Stimulated activated naive CD8-positive, alpha-beta T cell treated with anti-CD3 and anti-CD28 coated beads, Interleukin-15, amount 100 ng/mL, for 72 hours (primary cell): ENCODE measurements around the gene SUPT5H.
"Not testable (repeated sequence)": the region's sequence is repeated elsewhere in the genome, so short reads cannot be mapped to it uniquely, and the experiment has no call there.

ENCODE experiments used
- ATAC-seq: fragments of 150-1000 bp; cut with Tn5 transposase; 2 replicates; pipeline ENCODE4 v1.10.0; 2021; ENCODE audit warnings: mild to moderate bottlenecking, moderate library complexity
- DNase-seq, 2 donors: peaks; one replicate each; pipeline ENCODE4 v3.0.0; 2021 to 2022
- H3K27ac Mint-ChIP-seq, 2 donors: one replicate each; pipeline ENCODE4 v1.8.0; 2022; ENCODE audit warnings: mild to moderate bottlenecking in 2 of 2, mixed read lengths in 2 of 2, moderate library complexity in 2 of 2
- H3K27me3 Mint-ChIP-seq: one replicate; pipeline ENCODE4 v1.8.0; 2022; ENCODE audit warnings: mixed read lengths
- H3K4me1 Mint-ChIP-seq: one replicate; pipeline ENCODE4 v1.8.0; 2022; ENCODE audit warnings: mild to moderate bottlenecking, mixed read lengths
- H3K4me3 Mint-ChIP-seq, 2 donors: one replicate each; pipeline ENCODE4 v1.8.0; 2022; ENCODE audit warnings: mild to moderate bottlenecking in 2 of 2, mixed read lengths in 2 of 2, moderate library complexity in 1 of 2
- H3K9me3 Mint-ChIP-seq, 2 donors: one replicate each; pipeline ENCODE4 v1.8.0; 2022; ENCODE audit warnings: mixed read lengths in 2 of 2

SUPT5H gene

DNA sequence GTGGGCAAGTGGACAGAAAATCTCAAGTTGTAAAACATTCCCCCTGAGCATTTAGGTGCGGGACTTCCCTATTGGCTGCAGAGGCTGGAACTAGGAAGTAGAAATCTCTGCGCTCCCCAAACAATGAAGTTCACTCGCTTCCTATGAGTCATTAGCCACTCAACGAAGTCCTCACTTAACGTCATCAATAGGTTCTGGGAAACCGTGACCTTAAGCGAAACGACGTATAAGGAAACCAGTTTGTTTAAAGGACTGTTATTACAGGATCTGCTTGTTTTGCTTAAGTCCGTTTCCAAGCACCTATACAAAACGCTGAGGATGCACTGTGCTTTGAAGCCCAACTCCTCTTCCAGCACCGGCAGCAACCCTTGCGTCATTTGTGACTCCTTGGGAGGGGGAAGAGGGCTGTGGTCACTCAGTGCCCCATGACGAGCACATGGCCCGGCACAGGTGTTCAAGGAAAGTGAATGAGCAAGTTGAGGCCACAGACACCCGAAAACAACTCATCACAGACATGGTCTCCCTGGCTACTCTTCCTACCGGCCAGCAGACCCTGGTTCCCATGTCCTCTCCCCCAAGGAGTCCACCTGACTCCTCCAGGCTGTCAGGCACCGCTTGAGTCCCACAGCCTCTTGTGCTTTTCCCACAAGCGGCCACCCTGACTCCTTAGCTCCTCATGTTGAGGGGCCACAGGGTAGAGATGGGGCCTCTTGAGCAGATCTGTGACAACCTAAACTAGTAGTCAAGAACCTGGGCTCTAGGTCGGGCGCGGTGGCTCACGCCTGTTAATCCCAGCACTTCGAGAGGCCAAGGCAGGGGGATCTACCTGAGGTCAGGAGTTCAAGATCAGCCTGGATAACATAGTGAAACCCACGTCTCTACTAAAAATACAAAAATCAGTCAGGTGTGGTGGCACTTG, 14.4 kb upstream of the SUPT5H start:
- peaks cover 48% of the 10 kb centered on the region for H3K4me1 Mint-ChIP-seq
- peak in 1 of 2 donors; percentile 45 for DNase-seq

DNA sequence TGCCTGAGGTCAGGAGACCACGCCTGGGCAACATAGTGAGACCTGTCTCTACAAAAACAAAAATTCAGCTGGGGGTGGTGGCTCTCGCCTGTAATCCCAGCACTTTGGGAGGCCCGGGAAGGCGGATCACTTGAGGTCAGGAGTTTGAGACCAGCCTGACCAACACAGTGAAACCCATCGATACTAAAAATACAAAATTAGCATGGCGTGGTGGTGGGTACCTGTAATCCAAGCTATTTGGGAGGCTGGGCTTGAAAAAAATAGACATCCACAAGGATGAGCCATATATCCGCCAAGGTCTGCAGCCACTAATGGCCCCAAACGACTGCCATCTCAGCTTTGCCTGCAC, 12.7 kb upstream of the SUPT5H start:
- no peak for DNase-seq
- Mint-ChIP-seq H3K9me3 (no peaks in the 10 kb centered on the region), H3K4me1 (peaks cover 65% of the 10 kb centered on the region), H3K4me3 (peak overlapping the region in 1 of 2 donors; percentile 13), H3K27ac (no peak overlapping the region), H3K27me3 (no peaks in the 10 kb centered on the region)
- ATAC-seq, result no peak

More for the DNA sequence above, 14.4 kb upstream of the SUPT5H start:
- ATAC-seq, result peak; percentile 73
- Mint-ChIP-seq H3K27me3 (no peaks in the 10 kb centered on the region), H3K9me3 (no peaks in the 10 kb centered on the region), H3K27ac (peak overlapping the region; percentile 34 to 85), H3K4me3 (peak overlapping the region; percentile 12 to 26)

DNA sequence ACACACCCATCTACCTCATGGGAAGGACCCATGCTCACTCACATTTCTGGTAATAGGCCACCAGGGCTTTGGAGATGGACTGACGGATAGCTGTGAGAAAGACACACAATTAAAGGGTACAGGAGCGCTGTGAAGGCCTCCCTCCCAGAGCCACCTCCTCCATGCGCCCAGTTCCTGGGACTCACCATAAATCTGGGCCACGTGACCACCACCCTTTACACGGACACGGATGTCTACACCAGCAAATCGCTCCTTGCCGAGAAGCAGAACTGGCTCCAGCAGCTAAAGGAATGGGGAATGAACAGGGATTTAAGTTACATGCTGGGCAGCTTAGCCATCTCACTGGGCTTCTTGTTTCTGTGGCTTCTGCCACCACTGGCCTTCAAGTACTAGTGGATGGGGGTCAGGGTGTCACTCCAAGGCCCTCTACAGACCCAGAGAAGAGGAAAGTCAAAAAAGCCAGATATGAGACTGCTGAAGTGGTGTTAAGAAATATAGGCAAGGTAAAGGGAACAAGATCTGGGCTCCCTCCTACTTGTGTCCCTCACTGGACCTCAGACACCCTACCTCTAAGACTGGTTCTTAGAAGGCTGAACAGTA, 11.8 kb upstream of the SUPT5H start:
- no peaks in the 10 kb centered on the region for H3K27me3 Mint-ChIP-seq
- H3K27ac Mint-ChIP-seq, result peak overlapping the region; percentile 63 to 86
- H3K9me3 Mint-ChIP-seq, result no peaks in the 10 kb centered on the region
- H3K4me1 Mint-ChIP-seq, result peaks cover 66% of the 10 kb centered on the region
- ATAC-seq, result no peak
- no peak for DNase-seq
- H3K4me3 Mint-ChIP-seq, result peak overlapping the region; percentile 39 to 98

DNA sequence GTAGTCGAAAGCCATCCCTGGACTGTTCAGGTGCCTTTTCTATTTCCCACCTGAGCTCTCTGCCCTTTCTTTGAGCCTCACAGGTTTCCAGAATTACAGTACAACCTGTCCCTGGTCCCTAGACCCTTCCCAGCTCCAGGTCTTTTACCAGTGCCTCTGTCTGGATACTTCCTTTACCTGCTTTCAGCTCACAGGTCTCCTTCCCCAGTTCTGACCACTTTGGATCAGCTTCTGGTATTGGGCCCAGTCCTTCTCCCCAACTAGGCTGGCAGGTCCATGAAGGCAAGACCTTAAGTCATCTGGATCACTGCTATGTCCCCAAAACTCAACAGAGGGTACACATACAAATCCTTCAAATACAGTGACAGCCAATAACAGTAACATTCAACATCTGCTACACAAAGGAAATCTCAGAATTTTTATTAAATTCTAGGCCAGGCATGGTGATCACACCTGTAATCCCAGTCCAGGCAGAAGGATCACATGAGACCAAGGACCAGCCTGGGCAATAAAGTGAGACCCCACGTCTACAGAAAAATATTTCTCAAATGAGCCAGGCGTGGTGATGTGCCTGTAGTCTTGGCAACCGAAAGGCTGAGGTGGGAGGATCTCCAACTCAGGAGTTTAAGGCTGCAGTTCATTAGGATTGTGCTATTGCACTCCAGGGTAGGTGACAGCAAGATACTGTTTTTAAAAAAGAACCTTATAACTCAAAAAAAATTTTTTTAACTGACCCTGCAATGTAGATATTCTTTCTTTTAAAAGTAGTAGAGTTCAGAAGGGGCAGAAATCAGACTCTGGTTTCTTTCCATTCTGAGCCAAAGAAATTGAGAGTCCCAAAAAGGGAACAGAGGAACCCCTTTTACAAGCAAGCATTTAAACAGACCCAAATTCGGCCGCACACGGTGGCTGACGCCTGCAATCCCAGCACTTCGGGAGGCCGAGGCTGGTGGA, 11.0 kb upstream of the SUPT5H start:
- Mint-ChIP-seq H3K4me3 (peak overlapping the region; percentile 98 to 99), H3K4me1 (peaks cover 66% of the 10 kb centered on the region), H3K27me3 (no peaks in the 10 kb centered on the region), H3K9me3 (no peaks in the 10 kb centered on the region), H3K27ac (peak overlapping the region; percentile 86 to 100)
- no peak for ATAC-seq
- no peak for DNase-seq

DNA sequence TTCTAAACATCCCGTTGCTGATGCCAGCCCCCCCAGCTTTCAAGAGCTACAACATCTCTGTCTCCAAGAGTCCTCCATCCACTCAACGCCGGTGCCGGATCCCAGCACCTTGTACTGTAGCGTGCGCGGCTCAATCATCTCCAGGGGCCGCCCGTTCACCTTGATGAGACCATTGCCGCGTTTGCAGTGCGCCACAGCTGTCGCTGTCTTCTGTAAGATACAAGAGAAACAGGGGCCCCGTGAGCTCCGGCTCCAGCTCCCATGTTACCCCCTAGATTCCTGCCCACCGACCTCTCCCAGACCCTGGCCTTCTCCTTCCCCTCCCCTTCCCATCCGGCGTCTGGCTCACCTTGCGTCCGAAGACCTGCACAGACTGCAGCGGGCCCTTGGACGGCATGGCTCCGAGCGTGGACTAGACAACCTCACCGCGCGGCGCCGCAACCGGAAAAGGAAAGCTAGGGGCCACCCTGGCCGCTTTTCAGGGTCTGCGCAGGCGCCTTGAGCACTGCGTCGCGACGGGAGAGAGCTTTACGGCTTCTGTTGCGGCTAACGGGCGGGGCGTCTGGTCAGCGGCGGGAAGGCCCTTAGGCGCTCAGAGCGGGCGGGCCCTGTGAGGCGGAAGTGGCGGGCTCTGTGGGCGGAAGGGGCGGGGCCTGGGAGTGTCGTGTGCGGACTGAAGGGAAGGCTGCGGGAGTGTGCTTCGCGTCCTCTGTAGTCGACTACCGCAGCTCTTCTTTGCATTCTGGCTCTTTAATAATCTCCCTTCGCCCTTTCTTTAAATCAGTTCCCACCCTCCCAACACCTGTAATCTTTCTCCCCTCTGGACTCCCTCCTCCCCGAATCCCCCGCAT, 9.7 kb upstream of the SUPT5H start, which contains the start of gene RPS16:
RPS16 (minus strand) TSS at position 451 of the 851 bp plus-strand sequence; CDS start at position 397, 54 bp downstream.
- peak; percentile 94 for ATAC-seq
- H3K4me1 Mint-ChIP-seq, result peaks cover 60% of the 10 kb centered on the region
- H3K9me3 Mint-ChIP-seq, result no peaks in the 10 kb centered on the region
- H3K4me3 Mint-ChIP-seq, result peak within 1 kb of the TSS; percentile 98 to 99
- peak; percentile 99 for DNase-seq
- H3K27me3 Mint-ChIP-seq, result no peaks in the 10 kb centered on the region
- H3K27ac Mint-ChIP-seq, result peak within 1 kb of the TSS; percentile 99 to 100

DNA sequence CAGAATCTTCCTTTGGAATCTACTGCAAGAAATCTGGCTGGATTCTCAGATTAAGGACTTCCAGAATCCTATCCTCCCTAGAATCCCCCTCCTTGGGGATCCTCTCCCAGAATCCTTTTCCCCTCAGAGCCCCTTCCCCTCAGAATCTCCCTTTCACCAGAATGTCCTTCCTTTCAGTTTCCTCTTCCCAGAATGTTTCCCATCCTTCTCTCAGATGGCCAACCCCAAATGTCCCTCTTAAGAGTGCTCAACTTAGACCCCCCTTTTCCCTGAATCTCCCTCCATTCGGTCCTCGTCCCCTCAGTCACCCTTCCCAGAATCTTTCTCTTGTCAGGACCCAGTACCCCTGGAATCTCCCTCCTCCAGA, 9.0 kb upstream of the SUPT5H start:
- Mint-ChIP-seq H3K4me1 (peaks cover 54% of the 10 kb centered on the region), H3K27ac (peak overlapping the region; percentile 99 to 100), H3K9me3 (no peaks in the 10 kb centered on the region), H3K4me3 (peak overlapping the region; percentile 98 to 99), H3K27me3 (no peaks in the 10 kb centered on the region)
- DNase-seq (no peak), ATAC-seq (no peak)

DNA sequence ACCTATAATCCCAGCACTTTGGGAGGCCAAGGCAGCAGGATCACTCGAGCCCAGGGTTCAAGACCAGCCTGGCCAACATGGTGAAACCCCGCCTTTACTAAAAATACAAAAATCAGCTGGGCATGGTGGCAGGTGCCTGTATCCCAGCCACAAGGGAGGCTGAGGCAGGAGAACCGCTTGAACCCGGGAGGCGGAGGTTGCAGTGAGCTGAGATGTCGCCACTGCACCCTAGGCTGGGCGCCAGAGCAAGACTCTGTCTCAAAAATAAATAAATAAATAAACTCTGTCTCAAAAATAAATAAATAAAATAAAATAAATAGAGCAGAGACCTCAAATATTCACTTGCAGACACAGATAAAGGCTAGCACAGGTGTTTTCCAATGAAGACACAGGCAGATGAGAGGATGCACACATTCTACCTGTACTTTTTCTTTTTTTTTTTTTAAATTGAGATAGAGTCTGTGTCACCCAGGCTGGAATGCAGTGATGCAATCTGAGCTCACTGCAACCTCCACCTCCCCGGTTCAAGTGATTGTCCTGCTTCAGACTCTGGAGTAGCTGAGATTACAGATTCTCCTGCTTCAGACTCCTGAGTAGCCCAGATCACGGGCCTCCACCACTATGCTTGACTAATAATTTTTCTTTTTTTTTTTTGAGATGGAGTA, 7.0 kb upstream of the SUPT5H start:
- DNase-seq (no peak), ATAC-seq (no peak)
- Mint-ChIP-seq H3K27ac (no peak overlapping the region), H3K4me3 (no peak overlapping the region), H3K9me3 (no peaks in the 10 kb centered on the region), H3K27me3 (no peaks in the 10 kb centered on the region), H3K4me1 (peaks cover 40% of the 10 kb centered on the region)

DNA sequence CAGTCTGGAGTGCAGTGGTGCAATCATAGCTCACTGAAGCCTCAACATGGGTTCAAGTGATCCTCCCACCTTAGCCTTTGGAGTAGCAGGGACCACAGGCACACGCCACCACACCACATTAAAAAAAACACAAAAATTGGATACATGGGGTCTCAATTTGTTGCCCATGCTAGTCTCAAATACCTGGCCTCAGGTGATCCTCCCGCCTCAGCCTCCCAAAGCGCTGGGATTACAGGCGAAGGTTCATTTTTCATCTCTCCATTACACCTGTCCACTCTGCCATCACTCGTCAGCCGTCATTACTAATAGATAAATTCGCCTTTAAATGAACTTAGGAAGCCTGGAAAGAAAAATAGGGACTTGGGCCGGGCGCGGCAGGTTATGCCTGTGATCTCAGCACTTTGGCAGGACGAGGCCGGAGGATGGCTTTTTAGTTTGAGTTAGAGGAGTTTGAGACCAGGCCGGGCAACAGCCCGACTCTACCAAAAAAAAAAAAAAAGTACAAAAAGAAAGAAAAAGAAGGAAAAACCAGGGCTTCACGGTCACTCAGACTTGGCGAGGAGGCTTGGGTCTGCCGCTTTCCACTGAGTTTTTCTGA, 685 bp upstream of the SUPT5H start:
- Mint-ChIP-seq H3K27ac (peak overlapping the region; percentile 96 to 100), H3K4me3 (peak overlapping the region; percentile 93 to 99), H3K4me1 (peaks cover 50% of the 10 kb centered on the region), H3K9me3 (no peaks in the 10 kb centered on the region), H3K27me3 (no peaks in the 10 kb centered on the region)
- DNase-seq, result peak in 1 of 2 donors; percentile 24
- ATAC-seq, result no peak

DNA sequence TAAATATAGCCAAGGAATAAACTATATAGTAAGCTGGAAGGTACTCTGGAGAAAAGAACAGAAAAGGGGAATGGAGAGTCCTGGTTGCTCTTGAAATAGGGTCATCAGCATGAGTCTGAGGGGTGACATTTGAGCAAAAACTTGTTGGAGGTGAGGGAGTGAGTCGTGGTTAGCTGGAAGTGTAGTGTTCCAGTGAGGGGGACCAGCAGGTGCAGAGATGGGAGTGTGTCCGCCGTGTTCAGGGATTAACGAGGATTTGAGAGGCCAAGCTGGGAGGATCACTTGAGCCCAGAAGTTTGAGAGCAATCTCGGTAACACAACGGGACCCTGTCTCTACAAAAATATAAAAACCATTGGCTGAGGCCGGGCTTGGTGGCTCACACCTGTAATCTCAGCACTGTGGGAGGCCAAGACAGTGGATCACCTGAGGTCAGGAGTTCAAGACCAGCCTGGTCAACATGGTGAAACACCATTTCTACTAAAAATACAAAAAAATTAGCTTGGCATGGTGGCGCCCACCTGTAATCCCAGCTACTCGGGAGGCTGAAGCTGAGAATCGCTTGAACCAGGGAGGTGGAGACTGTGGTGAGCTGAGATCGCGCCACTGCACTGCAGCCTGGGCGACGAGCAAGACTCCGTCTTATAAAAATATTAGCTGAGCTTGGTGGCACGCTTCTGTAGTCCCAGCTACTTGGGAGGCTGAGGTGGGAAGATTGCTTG, 1.1 kb downstream of the SUPT5H start:
- H3K27me3 Mint-ChIP-seq, result no peaks in the 10 kb centered on the region
- DNase-seq, result no peak
- H3K4me3 Mint-ChIP-seq, result peak overlapping the region; percentile 93 to 99
- peaks cover 64% of the 10 kb centered on the region for H3K4me1 Mint-ChIP-seq
- ATAC-seq, result no peak
- H3K27ac Mint-ChIP-seq, result peak overlapping the region; percentile 96 to 100
- H3K9me3 Mint-ChIP-seq, result no peaks in the 10 kb centered on the region

DNA sequence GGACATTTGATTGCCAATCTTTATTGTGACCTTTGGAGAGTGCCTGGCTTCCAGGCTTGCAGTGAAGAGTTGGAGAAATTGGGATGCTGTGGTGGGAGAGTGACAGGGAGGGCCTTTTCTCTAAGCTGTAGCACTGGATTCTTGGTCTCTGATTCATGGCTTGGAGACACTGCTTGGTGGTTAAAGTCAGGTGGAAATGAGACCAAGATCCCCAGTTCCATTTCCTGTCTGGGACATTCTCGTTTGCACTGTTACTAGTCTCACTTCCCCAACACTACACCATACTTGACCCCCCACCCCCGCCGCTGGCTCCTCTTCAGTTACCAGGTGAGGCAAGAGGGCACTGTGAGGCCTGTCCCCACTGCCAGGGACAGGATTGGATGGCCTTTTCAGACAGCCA, 2.9 kb downstream of the SUPT5H start:
- peak; percentile 18 for ATAC-seq
- Mint-ChIP-seq H3K27me3 (no peaks in the 10 kb centered on the region), H3K27ac (peak overlapping the region; percentile 74 to 77), H3K4me3 (peak overlapping the region; percentile 93 to 99), H3K9me3 (no peaks in the 10 kb centered on the region), H3K4me1 (peaks cover 79% of the 10 kb centered on the region)
- DNase-seq, result peak in 1 of 2 donors; percentile 43

DNA sequence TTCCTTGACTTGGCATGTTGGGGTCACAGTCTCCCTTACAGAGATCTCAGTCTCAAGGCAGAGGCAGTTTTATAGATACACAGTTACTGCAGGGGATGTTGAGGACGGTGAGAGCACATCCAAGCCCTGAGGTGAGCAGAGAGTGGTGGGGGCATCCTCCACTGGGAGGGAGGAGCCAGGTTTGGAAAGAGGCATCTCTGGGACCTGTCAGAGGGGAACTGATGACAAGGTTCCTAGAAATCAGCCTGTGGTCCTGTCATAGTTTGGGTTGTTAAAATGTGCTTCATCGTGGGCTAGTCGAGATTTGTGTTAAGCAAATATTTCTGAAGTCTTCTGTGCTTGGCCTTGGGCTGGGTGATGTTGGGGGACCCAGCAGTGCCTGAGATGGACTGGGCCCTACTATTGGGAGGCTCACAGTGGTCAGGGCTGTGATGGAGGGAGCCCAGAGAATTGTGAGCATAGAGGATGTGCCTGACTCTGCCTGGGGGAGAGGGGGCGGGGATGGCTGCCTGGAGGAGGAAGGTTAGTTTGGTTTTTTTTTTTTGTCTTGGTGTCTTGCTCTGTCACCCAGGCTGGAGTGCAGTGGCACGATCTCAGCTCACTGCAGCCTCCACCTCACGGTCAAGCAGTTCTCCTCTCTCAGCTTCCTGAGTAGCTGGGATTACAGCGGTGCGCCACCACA, 3.9 kb downstream of the SUPT5H start:
- no peak for DNase-seq
- ATAC-seq, result no peak
- peaks cover 74% of the 10 kb centered on the region for H3K4me1 Mint-ChIP-seq
- H3K27ac Mint-ChIP-seq, result peak overlapping the region; percentile 68 to 85
- peak overlapping the region; percentile 93 to 99 for H3K4me3 Mint-ChIP-seq
- no peaks in the 10 kb centered on the region for H3K9me3 Mint-ChIP-seq
- no peaks in the 10 kb centered on the region for H3K27me3 Mint-ChIP-seq

DNA sequence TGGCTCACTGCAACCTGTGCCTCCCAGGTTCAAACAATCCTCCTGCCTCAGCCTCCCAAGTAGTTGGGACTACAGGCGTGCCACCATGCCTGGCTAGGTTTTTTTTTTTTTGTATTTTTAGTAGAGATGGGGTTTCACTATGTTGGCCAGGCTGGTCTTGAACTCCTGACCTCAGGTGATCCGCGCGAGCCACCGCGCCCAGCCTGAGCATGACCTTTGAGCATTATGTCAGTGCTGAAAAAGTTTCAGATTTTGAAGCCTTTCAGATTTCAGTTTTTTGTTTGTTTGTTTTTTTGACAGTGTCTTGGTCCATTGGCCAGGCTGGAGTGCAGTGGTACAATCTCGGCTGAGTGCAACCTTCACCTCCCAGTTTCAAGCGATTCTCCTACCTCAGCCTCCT, 5.9 kb downstream of the SUPT5H start:
- H3K9me3 Mint-ChIP-seq, DNase-seq, ATAC-seq, H3K4me3 Mint-ChIP-seq, H3K27me3 Mint-ChIP-seq: not testable (repeated sequence)
- Mint-ChIP-seq H3K27ac (peak overlapping the region in 1 of 2 donors; percentile 37), H3K4me1 (peaks cover 69% of the 10 kb centered on the region)

DNA sequence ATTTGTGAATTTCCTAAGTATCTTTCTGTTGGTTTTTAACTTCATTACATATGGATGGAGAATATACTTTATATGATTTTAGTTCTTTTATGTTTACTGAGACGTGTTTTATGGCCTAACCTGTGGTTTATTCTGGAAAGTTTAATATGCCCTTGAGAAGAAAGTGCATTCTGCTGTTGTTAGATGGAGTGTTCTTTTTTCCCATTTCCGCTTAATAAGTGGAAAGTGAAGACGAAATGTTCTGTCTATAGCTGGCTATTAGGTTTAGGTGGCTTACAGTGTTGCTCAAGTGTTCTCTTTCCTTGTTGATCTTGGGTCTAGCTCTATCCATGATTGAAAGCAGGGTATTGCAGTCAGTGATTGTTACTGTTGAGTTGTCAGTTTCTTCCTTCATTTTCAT, 18.0 kb downstream of the SUPT5H start:
- Mint-ChIP-seq H3K4me3 (no peak overlapping the region), H3K27ac (peak overlapping the region in 1 of 2 donors; percentile 75), H3K9me3 (no peaks in the 10 kb centered on the region), H3K4me1 (peaks cover 5% of the 10 kb centered on the region), H3K27me3 (no peaks in the 10 kb centered on the region)
- DNase-seq (no peak), ATAC-seq (no peak)
